Osteocyte (in vitro differentiated cells): Measurements from ENCODE around the gene BTRC. TPM values are rescaled to one million over a fixed set of nuclear protein-coding genes. Genes with fewer than 3 reads are reported as not detected.
"Not testable (repeated sequence)": the region's sequence is repeated elsewhere in the genome, so short reads cannot be mapped to it uniquely, and the experiment has no call there.

Source experiments
- DNase-seq: peaks from one replicate; pipeline ENCODE4 v3.0.0; 2021; ENCODE audit warnings: mixed read lengths; ENCODE audit not compliant: unreplicated experiment; ENCODE audit errors: extremely low spot score
- H3K27ac Mint-ChIP-seq: one replicate; pipeline ENCODE4 v1.8.0; 2021; ENCODE audit warnings: mild to moderate bottlenecking, mixed read lengths; ENCODE audit not compliant: unreplicated experiment
- H3K27me3 Mint-ChIP-seq: one replicate; pipeline ENCODE4 v1.8.0; 2021; ENCODE audit warnings: mixed read lengths; ENCODE audit not compliant: unreplicated experiment
- H3K36me3 Mint-ChIP-seq: one replicate; pipeline ENCODE4 v1.8.0; 2021; ENCODE audit warnings: mixed read lengths; ENCODE audit not compliant: unreplicated experiment
- H3K4me1 Mint-ChIP-seq: one replicate; pipeline ENCODE4 v1.8.0; 2021; ENCODE audit warnings: mixed read lengths; ENCODE audit not compliant: unreplicated experiment
- H3K4me3 Mint-ChIP-seq: one replicate; pipeline ENCODE4 v1.8.0; 2021; ENCODE audit warnings: mild to moderate bottlenecking, moderate library complexity, mixed read lengths; ENCODE audit not compliant: unreplicated experiment
- H3K9me3 Mint-ChIP-seq: one replicate; pipeline ENCODE4 v1.8.0; 2021; ENCODE audit warnings: mixed read lengths; ENCODE audit not compliant: unreplicated experiment
- total RNA-seq: library from RNA; stranded (reverse); gene quantifications from 2 replicates; pipeline ENCODE4 v1.2.1, GENCODE V29; 2021
- TF ChIP-seq, protein P1 (sequence below): fragments of 200-600 bp; sonication (generic); IDR thresholded peaks from 2 replicates; pipeline ENCODE4 v1.5.0; 2021; ENCODE audit warnings: antibody characterized with exemption, mild to moderate bottlenecking, moderate library complexity

The BTRC gene
- total RNA-seq, 1 donor from 2014 or later: 28.9 TPM

DNA sequence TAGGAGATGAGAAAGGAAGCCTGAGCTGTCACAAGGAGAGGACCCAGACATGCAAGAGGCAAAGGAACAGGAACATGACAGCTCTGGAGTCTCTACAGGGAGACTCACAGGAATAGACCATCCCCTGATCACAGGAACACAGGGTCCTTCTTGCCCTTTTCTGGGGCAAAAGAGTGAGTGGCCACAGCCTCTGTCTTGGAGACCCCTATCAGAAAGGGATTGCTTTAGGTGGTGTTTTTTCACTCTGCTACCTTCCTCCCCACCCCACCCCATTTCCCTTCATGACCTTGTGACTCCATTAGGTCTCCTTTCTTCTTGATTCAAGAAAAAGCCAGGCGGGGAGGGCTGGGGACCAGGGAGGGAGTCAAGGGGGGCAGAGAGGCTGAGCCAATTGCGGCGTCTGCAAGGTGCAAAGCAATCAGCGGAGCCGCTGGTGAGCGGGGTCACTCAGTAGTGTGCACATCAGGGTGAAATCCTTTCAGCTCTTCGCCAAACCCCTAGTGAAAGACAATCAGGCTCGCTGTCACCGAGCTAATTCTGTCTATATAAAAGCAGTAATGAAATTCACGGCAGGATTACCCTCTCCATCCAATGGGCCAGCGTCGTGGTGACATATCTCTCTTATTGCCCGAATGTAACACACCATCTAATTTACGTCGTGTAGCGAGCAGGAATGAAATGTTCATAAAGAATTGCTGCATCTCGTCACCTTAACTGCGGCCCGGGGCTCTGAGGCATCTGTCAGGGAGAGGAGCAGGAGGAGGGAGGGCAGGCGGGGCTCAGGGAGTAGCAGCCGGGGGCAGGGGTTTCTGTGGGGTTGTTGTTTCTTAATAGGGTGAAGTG is 31.5 kb upstream of the BTRC start:
- H3K4me3 Mint-ChIP-seq: no peak overlapping the region
- TF ChIP-seq, protein P1, sequence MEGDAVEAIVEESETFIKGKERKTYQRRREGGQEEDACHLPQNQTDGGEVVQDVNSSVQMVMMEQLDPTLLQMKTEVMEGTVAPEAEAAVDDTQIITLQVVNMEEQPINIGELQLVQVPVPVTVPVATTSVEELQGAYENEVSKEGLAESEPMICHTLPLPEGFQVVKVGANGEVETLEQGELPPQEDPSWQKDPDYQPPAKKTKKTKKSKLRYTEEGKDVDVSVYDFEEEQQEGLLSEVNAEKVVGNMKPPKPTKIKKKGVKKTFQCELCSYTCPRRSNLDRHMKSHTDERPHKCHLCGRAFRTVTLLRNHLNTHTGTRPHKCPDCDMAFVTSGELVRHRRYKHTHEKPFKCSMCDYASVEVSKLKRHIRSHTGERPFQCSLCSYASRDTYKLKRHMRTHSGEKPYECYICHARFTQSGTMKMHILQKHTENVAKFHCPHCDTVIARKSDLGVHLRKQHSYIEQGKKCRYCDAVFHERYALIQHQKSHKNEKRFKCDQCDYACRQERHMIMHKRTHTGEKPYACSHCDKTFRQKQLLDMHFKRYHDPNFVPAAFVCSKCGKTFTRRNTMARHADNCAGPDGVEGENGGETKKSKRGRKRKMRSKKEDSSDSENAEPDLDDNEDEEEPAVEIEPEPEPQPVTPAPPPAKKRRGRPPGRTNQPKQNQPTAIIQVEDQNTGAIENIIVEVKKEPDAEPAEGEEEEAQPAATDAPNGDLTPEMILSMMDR: no peak
- no peak for DNase-seq
- no peaks in the 10 kb centered on the region for H3K4me1 Mint-ChIP-seq
- H3K36me3 Mint-ChIP-seq: no peaks in the 10 kb centered on the region
- no peaks in the 10 kb centered on the region for H3K9me3 Mint-ChIP-seq
- peaks cover 61% of the 10 kb centered on the region for H3K27me3 Mint-ChIP-seq
- H3K27ac Mint-ChIP-seq: no peak overlapping the region

DNA sequence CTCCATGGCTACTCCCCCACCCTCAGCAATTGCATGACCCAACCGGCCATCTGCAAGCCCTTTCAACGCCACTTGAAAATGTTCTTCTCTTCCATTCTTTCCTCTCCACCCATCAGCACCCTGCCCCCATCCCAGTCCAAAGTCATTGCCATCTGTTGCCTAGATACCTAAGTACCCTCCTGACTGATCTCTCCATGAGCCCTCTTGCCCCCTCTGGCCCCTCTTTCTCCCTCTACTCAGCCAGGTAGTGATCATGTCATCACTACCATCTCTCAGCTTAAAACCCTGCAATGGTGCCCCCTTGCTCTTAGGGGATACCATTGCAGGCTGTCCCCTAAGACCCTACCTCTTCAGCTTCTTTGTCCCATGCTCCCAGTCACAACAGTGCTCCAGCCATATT is 30.5 kb upstream of the BTRC start:
- Mint-ChIP-seq H3K36me3 (no peaks in the 10 kb centered on the region), H3K9me3 (no peaks in the 10 kb centered on the region), H3K27me3 (peaks cover 60% of the 10 kb centered on the region), H3K27ac (no peak overlapping the region), H3K4me3 (no peak overlapping the region), H3K4me1 (no peaks in the 10 kb centered on the region)
- TF ChIP-seq, protein P1: no peak
- no peak for DNase-seq

DNA sequence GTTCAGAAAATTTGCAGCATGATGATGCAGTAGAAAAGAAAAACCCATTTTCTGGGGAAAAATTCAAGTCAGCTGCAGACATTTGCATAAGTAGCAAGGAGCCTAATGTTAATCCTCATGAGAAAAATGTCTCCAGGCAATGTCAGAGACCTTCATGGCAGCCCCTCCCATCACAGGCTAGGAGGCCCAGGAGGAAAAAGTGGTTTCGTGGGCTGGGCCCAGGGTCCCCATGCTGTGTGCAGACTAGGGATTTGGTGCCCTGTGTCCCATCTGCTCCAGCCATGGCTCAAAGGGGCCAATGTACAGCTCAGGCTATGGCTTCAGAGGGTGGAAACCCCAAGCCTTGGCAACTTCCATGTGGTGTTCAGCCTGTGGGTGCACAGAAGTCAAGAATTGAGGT is 26.5 kb upstream of the BTRC start:
- not testable (repeated sequence) for H3K4me3 Mint-ChIP-seq, H3K27ac Mint-ChIP-seq, DNase-seq, H3K9me3 Mint-ChIP-seq, H3K36me3 Mint-ChIP-seq, H3K4me1 Mint-ChIP-seq
- peaks cover 87% of the 10 kb centered on the region for H3K27me3 Mint-ChIP-seq

DNA sequence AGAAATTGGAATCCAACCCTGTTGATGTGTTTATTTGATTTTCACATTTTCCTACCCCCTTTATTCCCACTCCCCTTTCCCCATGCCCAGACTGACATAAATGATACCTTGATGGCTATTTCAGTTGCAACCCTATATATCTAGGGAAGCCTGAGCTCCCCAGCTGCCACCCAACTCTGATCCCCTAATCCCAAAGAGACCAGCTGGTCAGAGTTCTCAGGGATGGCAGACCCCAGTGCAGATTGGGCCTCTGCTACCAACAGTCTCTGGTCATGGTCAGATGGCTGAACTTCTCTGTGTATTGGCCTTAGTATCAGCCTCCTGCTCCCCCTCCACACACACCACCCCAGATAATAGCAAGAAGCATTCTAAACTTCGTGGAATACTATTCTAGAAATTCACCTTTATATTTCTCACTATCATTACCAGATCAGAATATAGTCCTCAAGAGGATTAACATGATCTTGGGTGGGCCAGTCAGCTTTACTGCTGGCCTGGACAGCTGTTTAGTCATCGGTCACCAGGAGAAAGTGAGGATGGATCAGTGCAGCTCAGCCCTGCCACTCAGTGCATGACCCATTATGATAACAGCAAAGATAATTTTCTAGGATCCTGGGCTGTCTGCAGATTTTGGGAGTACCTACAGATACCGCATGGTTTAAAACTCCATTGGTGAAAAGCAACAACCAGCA is 24.5 kb upstream of the BTRC start:
- H3K27me3 Mint-ChIP-seq: peaks cover 77% of the 10 kb centered on the region

DNA sequence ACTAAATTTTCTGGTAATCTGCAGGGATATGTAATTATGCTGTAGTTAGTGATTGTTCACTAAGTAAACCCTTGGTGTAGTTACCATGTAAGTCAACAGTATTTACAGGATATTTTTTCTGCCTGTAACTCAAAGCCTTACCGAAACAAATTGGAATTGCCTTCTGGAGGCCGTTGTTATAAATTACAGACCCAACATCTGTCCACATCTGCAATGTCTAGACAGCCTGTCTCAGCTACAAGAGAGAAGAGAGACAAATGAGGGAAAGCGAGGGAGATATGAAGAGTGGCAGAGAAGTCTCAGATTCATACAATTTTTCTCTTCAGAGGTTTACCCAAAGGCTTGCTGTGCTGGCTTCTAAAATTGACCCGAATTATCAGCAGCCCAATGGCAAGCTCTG is 23.7 kb upstream of the BTRC start:
- TF ChIP-seq, protein P1: no peak
- H3K27ac Mint-ChIP-seq: no peak overlapping the region
- no peak overlapping the region for H3K4me3 Mint-ChIP-seq
- H3K9me3 Mint-ChIP-seq: no peaks in the 10 kb centered on the region
- no peaks in the 10 kb centered on the region for H3K36me3 Mint-ChIP-seq
- no peaks in the 10 kb centered on the region for H3K4me1 Mint-ChIP-seq
- no peak for DNase-seq
- H3K27me3 Mint-ChIP-seq: peaks cover 75% of the 10 kb centered on the region

More for the DNA sequence above, 24.5 kb upstream of the BTRC start:
- Mint-ChIP-seq H3K4me3 (no peak overlapping the region), H3K4me1 (no peaks in the 10 kb centered on the region), H3K27ac (no peak overlapping the region), H3K9me3 (no peaks in the 10 kb centered on the region), H3K36me3 (no peaks in the 10 kb centered on the region)
- no peak for DNase-seq
- TF ChIP-seq, protein P1: no peak
